ENCODE data around the gene PTPRT.

DNA sequence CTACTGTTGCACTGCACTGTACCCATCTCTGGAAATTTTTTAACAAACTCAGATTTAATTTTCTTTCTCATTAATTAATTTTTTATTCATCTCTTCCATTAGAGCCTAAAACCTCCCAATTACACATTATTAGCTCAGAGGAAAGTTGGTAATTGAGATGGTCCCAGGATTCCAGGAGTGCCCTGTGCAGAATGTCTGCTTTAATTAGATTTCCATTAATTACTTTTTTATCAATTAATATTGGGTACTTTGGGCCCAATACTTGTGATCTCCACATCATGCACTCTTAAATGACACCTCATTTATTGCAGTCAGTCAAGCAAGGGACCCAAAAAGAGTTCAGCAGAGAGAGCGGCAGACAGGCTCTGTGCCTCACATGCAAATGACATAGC, 232.0 kb downstream of the PTPRT start:
- TF ChIP-seq CTCF (IDR thresholded peaks at IDR 0.05; ENCODE audit: low read depth, low read length, missing input control) = no peak
- TF ChIP-seq, protein P1, sequence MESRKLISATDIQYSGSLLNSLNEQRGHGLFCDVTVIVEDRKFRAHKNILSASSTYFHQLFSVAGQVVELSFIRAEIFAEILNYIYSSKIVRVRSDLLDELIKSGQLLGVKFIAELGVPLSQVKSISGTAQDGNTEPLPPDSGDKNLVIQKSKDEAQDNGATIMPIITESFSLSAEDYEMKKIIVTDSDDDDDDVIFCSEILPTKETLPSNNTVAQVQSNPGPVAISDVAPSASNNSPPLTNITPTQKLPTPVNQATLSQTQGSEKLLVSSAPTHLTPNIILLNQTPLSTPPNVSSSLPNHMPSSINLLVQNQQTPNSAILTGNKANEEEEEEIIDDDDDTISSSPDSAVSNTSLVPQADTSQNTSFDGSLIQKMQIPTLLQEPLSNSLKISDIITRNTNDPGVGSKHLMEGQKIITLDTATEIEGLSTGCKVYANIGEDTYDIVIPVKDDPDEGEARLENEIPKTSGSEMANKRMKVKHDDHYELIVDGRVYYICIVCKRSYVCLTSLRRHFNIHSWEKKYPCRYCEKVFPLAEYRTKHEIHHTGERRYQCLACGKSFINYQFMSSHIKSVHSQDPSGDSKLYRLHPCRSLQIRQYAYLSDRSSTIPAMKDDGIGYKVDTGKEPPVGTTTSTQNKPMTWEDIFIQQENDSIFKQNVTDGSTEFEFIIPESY (IDR thresholded peaks at IDR 0.05) = no peak
- TF ChIP-seq FOXA1 (IDR thresholded peaks at IDR 0.05) = no peak
- no peak for TF ChIP-seq REST (IDR thresholded peaks at IDR 0.05)
- TF ChIP-seq, protein P2, sequence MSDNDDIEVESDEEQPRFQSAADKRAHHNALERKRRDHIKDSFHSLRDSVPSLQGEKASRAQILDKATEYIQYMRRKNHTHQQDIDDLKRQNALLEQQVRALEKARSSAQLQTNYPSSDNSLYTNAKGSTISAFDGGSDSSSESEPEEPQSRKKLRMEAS (IDR thresholded peaks at IDR 0.05) = no peak
- TF ChIP-seq JUND (IDR thresholded peaks at IDR 0.05) = no peak
- no peak for TF ChIP-seq GABPA (IDR thresholded peaks at IDR 0.05 in 1 of 2, conservative IDR thresholded peaks at IDR 0.05 in 1 of 2)
- no peak for TF ChIP-seq SP1 (IDR thresholded peaks at IDR 0.05)
- no peak for TF ChIP-seq RXRA (IDR thresholded peaks at IDR 0.05)
- TF ChIP-seq, protein P3, sequence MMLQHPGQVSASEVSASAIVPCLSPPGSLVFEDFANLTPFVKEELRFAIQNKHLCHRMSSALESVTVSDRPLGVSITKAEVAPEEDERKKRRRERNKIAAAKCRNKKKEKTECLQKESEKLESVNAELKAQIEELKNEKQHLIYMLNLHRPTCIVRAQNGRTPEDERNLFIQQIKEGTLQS (IDR thresholded peaks at IDR 0.05) = no peak
- TF ChIP-seq TAF1 (conservative IDR thresholded peaks at IDR 0.05) = no peak
- TF ChIP-seq EGR1 (IDR thresholded peaks at IDR 0.05; ENCODE audit: low read depth in 2 of 2) = no peak
- TF ChIP-seq RAD21 (IDR thresholded peaks at IDR 0.05) = no peak

Measured in liver (tissue), 3 donors.